SK-N-SH (cell line): ENCODE measurements around the gene DCLRE1B.

ENCODE experiments used
- CHD2 ChIP-seq: fragments of 150-350 bp; IDR thresholded peaks from 2 replicates; pipeline ENCODE4 v1.6.1; 2018; ENCODE audit warnings: low read length; ENCODE audit not compliant: partially characterized antibody
- POLR2AphosphoS5 ChIP-seq: IDR thresholded peaks from 2 replicates; pipeline ENCODE4 v1.6.1; 2012; ENCODE audit warnings: low read depth, low read length
- SIN3A ChIP-seq: IDR thresholded peaks from 2 replicates; pipeline ENCODE4 v1.6.1; 2012; ENCODE audit warnings: low read depth, mild to moderate bottlenecking, low read length, moderate library complexity, borderline replicate concordance
- TEAD4 ChIP-seq: IDR thresholded peaks from 2 replicates; pipeline ENCODE4 v1.4.0; 2012; ENCODE audit warnings: mild to moderate bottlenecking, borderline replicate concordance; ENCODE audit not compliant: insufficient read depth
- TF ChIP-seq, protein P1 (sequence below): fragments of 200-600 bp; sonication (generic); IDR thresholded peaks from 2 replicates; pipeline ENCODE4 v1.6.1; 2017; ENCODE audit warnings: antibody characterized with exemption, mild to moderate bottlenecking, moderate library complexity
- TF ChIP-seq, protein P2 (sequence below): IDR thresholded peaks from 2 replicates; pipeline ENCODE4 v1.4.0; 2012; ENCODE audit warnings: low read depth, borderline replicate concordance
- TF ChIP-seq, protein P3 (sequence below): fragments of 150-350 bp; IDR thresholded peaks from 2 replicates; pipeline ENCODE4 v1.6.1; 2016; ENCODE audit warnings: mild to moderate bottlenecking, low read depth, low read length
- TF ChIP-seq, protein P4 (sequence below): IDR thresholded peaks from 2 replicates; pipeline ENCODE4; 2012

DNA sequence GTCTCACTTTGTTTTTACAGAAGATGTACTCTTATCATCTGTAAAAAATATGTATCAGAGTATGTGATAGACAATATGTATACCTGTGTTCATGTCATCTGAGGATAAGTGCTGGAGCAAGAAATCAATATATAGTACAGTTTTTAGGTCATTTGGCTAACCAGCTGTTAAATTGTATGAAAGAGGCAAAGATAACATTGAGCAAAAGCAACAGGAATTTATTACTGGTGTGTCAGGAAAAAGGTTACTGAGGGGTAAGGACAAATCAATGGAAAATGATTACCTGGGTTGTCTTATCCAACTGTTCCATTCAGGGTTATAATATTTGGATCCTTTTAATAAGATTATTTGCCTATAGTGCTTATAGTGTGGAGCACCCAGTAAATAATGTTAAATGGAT, 28.9 kb downstream of the DCLRE1B start:
- no peak for TF ChIP-seq POLR2AphosphoS5
- TF ChIP-seq, protein P1, sequence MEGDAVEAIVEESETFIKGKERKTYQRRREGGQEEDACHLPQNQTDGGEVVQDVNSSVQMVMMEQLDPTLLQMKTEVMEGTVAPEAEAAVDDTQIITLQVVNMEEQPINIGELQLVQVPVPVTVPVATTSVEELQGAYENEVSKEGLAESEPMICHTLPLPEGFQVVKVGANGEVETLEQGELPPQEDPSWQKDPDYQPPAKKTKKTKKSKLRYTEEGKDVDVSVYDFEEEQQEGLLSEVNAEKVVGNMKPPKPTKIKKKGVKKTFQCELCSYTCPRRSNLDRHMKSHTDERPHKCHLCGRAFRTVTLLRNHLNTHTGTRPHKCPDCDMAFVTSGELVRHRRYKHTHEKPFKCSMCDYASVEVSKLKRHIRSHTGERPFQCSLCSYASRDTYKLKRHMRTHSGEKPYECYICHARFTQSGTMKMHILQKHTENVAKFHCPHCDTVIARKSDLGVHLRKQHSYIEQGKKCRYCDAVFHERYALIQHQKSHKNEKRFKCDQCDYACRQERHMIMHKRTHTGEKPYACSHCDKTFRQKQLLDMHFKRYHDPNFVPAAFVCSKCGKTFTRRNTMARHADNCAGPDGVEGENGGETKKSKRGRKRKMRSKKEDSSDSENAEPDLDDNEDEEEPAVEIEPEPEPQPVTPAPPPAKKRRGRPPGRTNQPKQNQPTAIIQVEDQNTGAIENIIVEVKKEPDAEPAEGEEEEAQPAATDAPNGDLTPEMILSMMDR, result no peak
- TF ChIP-seq CHD2, result no peak
- TF ChIP-seq, protein P2, sequence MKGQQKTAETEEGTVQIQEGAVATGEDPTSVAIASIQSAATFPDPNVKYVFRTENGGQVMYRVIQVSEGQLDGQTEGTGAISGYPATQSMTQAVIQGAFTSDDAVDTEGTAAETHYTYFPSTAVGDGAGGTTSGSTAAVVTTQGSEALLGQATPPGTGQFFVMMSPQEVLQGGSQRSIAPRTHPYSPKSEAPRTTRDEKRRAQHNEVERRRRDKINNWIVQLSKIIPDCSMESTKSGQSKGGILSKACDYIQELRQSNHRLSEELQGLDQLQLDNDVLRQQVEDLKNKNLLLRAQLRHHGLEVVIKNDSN, result no peak
- TF ChIP-seq, protein P3, sequence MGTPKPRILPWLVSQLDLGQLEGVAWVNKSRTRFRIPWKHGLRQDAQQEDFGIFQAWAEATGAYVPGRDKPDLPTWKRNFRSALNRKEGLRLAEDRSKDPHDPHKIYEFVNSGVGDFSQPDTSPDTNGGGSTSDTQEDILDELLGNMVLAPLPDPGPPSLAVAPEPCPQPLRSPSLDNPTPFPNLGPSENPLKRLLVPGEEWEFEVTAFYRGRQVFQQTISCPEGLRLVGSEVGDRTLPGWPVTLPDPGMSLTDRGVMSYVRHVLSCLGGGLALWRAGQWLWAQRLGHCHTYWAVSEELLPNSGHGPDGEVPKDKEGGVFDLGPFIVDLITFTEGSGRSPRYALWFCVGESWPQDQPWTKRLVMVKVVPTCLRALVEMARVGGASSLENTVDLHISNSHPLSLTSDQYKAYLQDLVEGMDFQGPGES, result no peak
- TF ChIP-seq SIN3A, result no peak
- no peak for TF ChIP-seq TEAD4
- TF ChIP-seq, protein P4, sequence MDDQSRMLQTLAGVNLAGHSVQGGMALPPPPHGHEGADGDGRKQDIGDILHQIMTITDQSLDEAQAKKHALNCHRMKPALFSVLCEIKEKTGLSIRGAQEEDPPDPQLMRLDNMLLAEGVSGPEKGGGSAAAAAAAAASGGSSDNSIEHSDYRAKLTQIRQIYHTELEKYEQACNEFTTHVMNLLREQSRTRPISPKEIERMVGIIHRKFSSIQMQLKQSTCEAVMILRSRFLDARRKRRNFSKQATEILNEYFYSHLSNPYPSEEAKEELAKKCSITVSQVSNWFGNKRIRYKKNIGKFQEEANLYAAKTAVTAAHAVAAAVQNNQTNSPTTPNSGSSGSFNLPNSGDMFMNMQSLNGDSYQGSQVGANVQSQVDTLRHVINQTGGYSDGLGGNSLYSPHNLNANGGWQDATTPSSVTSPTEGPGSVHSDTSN, result no peak
